ENCODE data around the gene IPCEF1. TPM values are rescaled to one million over a fixed set of nuclear protein-coding genes. Genes with fewer than 3 reads are reported as not detected.

The IPCEF1 gene
- total and polyA plus RNA-seq, 2 of the 8 experiments (the other 6 are each of a cell fraction or from before 2014, with no cell fraction given): 0.41 to 0.78 TPM

DNA sequence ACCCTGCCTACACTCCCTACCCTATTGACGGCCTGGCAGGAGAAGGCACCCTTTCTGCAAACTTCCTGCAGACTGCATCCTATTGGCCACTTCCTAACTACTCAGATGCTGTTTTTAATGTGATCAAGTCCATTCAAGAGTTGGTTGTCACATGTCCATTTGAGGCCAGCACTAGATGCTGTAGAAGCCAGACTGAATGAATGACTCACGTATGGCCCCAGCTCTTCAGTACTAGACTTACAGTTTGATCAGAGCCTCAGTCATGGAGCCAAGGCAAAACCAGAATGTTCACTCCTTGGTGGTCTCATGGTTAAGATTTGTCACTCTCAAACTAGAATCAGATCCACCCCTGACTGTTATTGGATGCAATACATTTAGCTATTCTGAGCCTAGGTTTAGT lies 215.9 kb downstream of the IPCEF1 start:
- no peak overlapping the region for H4K8ac ChIP-seq (ENCODE audit: extremely low read depth, insufficient read depth, low read length)
- H3K23ac ChIP-seq (ENCODE audit: insufficient read length): no peak overlapping the region
- DNase-seq (ENCODE audit: low read depth in 1 of 2, low spot score in 2 of 2) (no peak), FAIRE-seq (no peak)
- no peak overlapping the region for H2BK15ac ChIP-seq (ENCODE audit: low read length)
- H3K27ac ChIP-seq (ENCODE audit: low read depth, low read length): no peak overlapping the region
- peaks cover 0 to 4% (median 0%) of the 10 kb centered on the region in 4 experiments; a peak in 1 of 7 replicates for H3K4me1 ChIP-seq (replicated peaks in 1 of 4; ENCODE audit: control insufficient read depth in 3 of 4, insufficient read depth in 4 of 4, low read length in 3 of 4)
- CTCF ChIA-PET (ENCODE audit: partially characterized antibody): interaction anchor here (1.4 to 1.6 kb wide), 2 partner anchors 13 to 828 kb away, joined by 3 to 11 read pairs; no protein-coding TSS in a partner anchor
- POLR2A ChIA-PET (ENCODE audit: partially characterized antibody): interaction anchor here (2.0 kb wide), 1 partner anchor 12 kb away, joined by 4 read pairs; no protein-coding TSS in a partner anchor
- H3K4me2 ChIP-seq (ENCODE audit: insufficient read depth in 1 of 2, low read depth in 2 of 2, low read length in 2 of 2): no peak overlapping the region
- no peaks in the 10 kb centered on the region for H3K79me1 ChIP-seq (ENCODE audit: low read depth, low read length)
- no peak overlapping the region for H3K4ac ChIP-seq (replicated peaks; ENCODE audit: insufficient read length, low read depth, low read length)
- H3K36me3 ChIP-seq (ENCODE audit: control insufficient read depth in 2 of 4, insufficient read depth in 4 of 4, low read length in 3 of 4): no peaks in the 10 kb centered on the region
- H3K14ac ChIP-seq (ENCODE audit: insufficient read length): no peak overlapping the region
- H3K79me2 ChIP-seq (ENCODE audit: control insufficient read depth in 1 of 2, insufficient read depth in 2 of 2, low read length in 2 of 2): no peaks in the 10 kb centered on the region
- no peaks in the 10 kb centered on the region for H4K20me1 ChIP-seq (replicated peaks in 1 of 2; ENCODE audit: control insufficient read depth in 1 of 2, insufficient read depth in 2 of 2, low read length in 2 of 2)
- WGBS, 2 experiments (ENCODE audit: extremely low coverage in 1 of 2, insufficient coverage in 1 of 2, insufficient read length in 1 of 2, insufficient replicate concordance in 2 of 2, low coverage in 1 of 2, low lambda C conversion rate in 2 of 2, missing lambda C conversion rate in 1 of 2): 100% methylated on average over 2 of the region's 2 CpGs; no CpG with 5 or more reads in 1 of the 2 experiments
- H3K4me3 ChIP-seq (ENCODE audit: extremely low read depth in 1 of 4, insufficient read depth in 2 of 4, low read depth in 3 of 4, low read length in 4 of 4): no peak overlapping the region
- H3K9me3 ChIP-seq (ENCODE audit: insufficient read depth in 2 of 2, low read depth in 1 of 2, low read length in 1 of 2): no peaks in the 10 kb centered on the region
- H2BK20ac ChIP-seq (ENCODE audit: low read length): no peak overlapping the region
- H3K27me3 ChIP-seq (replicated peaks in 1 of 4; ENCODE audit: control insufficient read depth in 3 of 4, extremely low read depth in 1 of 4, insufficient read depth in 3 of 4, low read length in 3 of 4): no peaks in the 10 kb centered on the region
- no peak for TF ChIP-seq JUN (IDR thresholded peaks at IDR 0.05; ENCODE audit: low read depth, low read length)
- no peak for TF ChIP-seq CBX8 (IDR thresholded peaks at IDR 0.05; ENCODE audit: borderline replicate concordance, low read depth, low read length)
- no peaks in the 10 kb centered on the region for H3K23me2 ChIP-seq (ENCODE audit: low read depth, low read length)
- H3K56ac ChIP-seq (replicated peaks; ENCODE audit: insufficient read length, low read depth, low read length): no peak overlapping the region
- no peak overlapping the region for H3K18ac ChIP-seq (ENCODE audit: extremely low read depth, low read length)
- no peak overlapping the region for H2AK5ac ChIP-seq (ENCODE audit: low read depth, low read length)
- H2BK12ac ChIP-seq (ENCODE audit: low read depth, low read length): no peak overlapping the region
- no peak overlapping the region for H4K91ac ChIP-seq (replicated peaks; ENCODE audit: insufficient read length, low read length)
- H4K5ac ChIP-seq (ENCODE audit: insufficient read length, low read depth, low read length): no peak overlapping the region
- H3K9ac ChIP-seq (replicated peaks in 1 of 4; ENCODE audit: extremely low read depth in 1 of 4, low read depth in 3 of 4, low read length in 3 of 4): no peak overlapping the region
- no peak overlapping the region for H2BK5ac ChIP-seq (ENCODE audit: low read depth, low read length)
- H2AFZ ChIP-seq (ENCODE audit: low read length): no peak overlapping the region
- no peak overlapping the region for H2BK120ac ChIP-seq (replicated peaks; ENCODE audit: low read depth, low read length)
